SK-N-SH (cell line): Measurements from ENCODE around the gene CELF2. TPM values are rescaled to one million over a fixed set of nuclear protein-coding genes. Genes with fewer than 3 reads are reported as not detected.

Experiments used
- CTCF ChIA-PET: fragments of 300-600, 350-600 bp; formaldehyde crosslinking; extraction: SDS; loops from one replicate; lab custom pipeline; 2021; lab: Yijun Ruan, JAX
- POLR2A ChIA-PET: fragments of 350-600 bp; sonication (Branson Sonifier 250); formaldehyde crosslinking; extraction: SDS; loops from one replicate; lab custom pipeline; 2020; ENCODE audit warnings: antibody characterized with exemption, inconsistent platforms; lab: Yijun Ruan, JAX
- DNase-seq: peaks from one replicate; pipeline ENCODE4 v3.0.0; 2012
- H2AFZ ChIP-seq: fragments of 200-600 bp; sonication (generic); 2 replicates; pipeline ENCODE4 v1.8.1; 2016; ENCODE audit warnings: antibody characterized with exemption, mild to moderate bottlenecking, low read depth
- H3F3A ChIP-seq: fragments of 200-600 bp; sonication (generic); replicated peaks from 2 replicates; pipeline ENCODE3; 2016; ENCODE audit warnings: antibody characterized with exemption, mild to moderate bottlenecking; ENCODE audit not compliant: insufficient read depth
- H3K27ac ChIP-seq, 2 experiments: fragments of 200-500 bp in 1 of 2; fragments of 200-600 bp in 1 of 2; sonication (Bioruptor generic) in 1 of 2; sonication (generic), shearing (Covaris generic) in 1 of 2; 2 replicates each; pipeline versions ENCODE4 v1.5.1 to v1.6.1; 2014 to 2016; ENCODE audit warnings: low read depth in 2 of 2, inconsistent platforms in 1 of 2, low read length in 1 of 2, mild to moderate bottlenecking in 1 of 2, mixed read lengths in 1 of 2
- H3K27me3 ChIP-seq: fragments of 200-600 bp; sonication (generic), shearing (Covaris generic); 2 replicates; pipeline ENCODE4 v1.6.1; 2016; ENCODE audit warnings: mixed run types; ENCODE audit not compliant: insufficient read depth
- H3K36me3 ChIP-seq, 2 experiments: fragments of 200-500 bp in 1 of 2; fragments of 200-600 bp in 1 of 2; sonication (Bioruptor generic) in 1 of 2; sonication (generic) in 1 of 2; replicated peaks in 1 of 2; 2 replicates each; pipeline versions ENCODE3 to v1.5.1; 2014 to 2016; ENCODE audit warnings: low read length in 1 of 2, mild to moderate bottlenecking in 1 of 2; ENCODE audit not compliant: insufficient read depth in 2 of 2, control insufficient read depth in 1 of 2
- H3K4me1 ChIP-seq, 2 experiments: fragments of 200-500 bp in 1 of 2; fragments of 200-600 bp in 1 of 2; sonication (Bioruptor generic) in 1 of 2; sonication (generic), shearing (Covaris generic) in 1 of 2; 2 replicates each; pipeline versions ENCODE4 v1.5.1 to v1.6.1; 2014 to 2016; ENCODE audit warnings: low read depth in 1 of 2, low read length in 1 of 2, mixed run types in 1 of 2; ENCODE audit not compliant: insufficient read depth in 2 of 2, control insufficient read depth in 1 of 2
- H3K4me2 ChIP-seq: fragments of 200-600 bp; sonication (generic), shearing (Covaris generic); 2 replicates; pipeline ENCODE4 v1.6.1; 2017; ENCODE audit warnings: mixed run types
- H3K4me3 ChIP-seq, 2 experiments: fragments of 200-500 bp in 1 of 2; fragments of 200-600 bp in 1 of 2; sonication (Bioruptor generic) in 1 of 2; sonication (generic), shearing (Covaris generic) in 1 of 2; 2 replicates each; pipeline versions ENCODE4 v1.5.1 to v1.8.1; 2014 to 2016; ENCODE audit warnings: low read depth in 2 of 2, inconsistent platforms in 1 of 2, low read length in 1 of 2, mild to moderate bottlenecking in 1 of 2, mixed read lengths in 1 of 2, moderate library complexity in 1 of 2
- H3K79me2 ChIP-seq: fragments of 200-600 bp; sonication (generic); 2 replicates; pipeline ENCODE4 v1.8.1; 2017; ENCODE audit warnings: mild to moderate bottlenecking; ENCODE audit not compliant: insufficient read depth
- H3K9ac ChIP-seq: fragments of 200-600 bp; sonication (generic); 2 replicates; pipeline ENCODE4 v1.6.1; 2017; ENCODE audit warnings: mixed run types
- H3K9me2 ChIP-seq: fragments of 200-600 bp; sonication (generic); 2 replicates; pipeline ENCODE4 v1.6.1; 2017; ENCODE audit warnings: mixed run types
- H3K9me3 ChIP-seq: fragments of 200-600 bp; sonication (generic); 2 replicates; pipeline ENCODE4 v1.6.1; 2017; ENCODE audit warnings: mixed run types, mild to moderate bottlenecking, moderate library complexity
- H4K20me1 ChIP-seq: fragments of 200-600 bp; sonication (generic); 2 replicates; pipeline ENCODE4 v1.6.1; 2017; ENCODE audit warnings: mild to moderate bottlenecking, mixed run types; ENCODE audit not compliant: insufficient read depth
- CHD2 ChIP-seq: fragments of 150-350 bp; IDR thresholded peaks from 2 replicates; pipeline ENCODE4 v1.6.1; 2018; ENCODE audit warnings: low read length; ENCODE audit not compliant: partially characterized antibody
- ELF1 ChIP-seq: IDR thresholded peaks from 2 replicates; pipeline ENCODE4 v1.4.0; 2012
- EP300 ChIP-seq, 2 experiments: IDR thresholded peaks; 2 replicates each; pipeline versions ENCODE4 v1.4.0 to v1.6.1; 2012; ENCODE audit warnings: borderline replicate concordance in 1 of 2, low read depth in 1 of 2, low read length in 1 of 2
- FOSL2 ChIP-seq: IDR thresholded peaks from 2 replicates; pipeline ENCODE4 v1.4.0; 2012; ENCODE audit warnings: low read depth, mild to moderate bottlenecking, moderate library complexity, borderline replicate concordance
- FOXJ3 ChIP-seq: sonication (generic); formaldehyde crosslinking; IDR thresholded peaks from 2 replicates; pipeline ENCODE4 v1.5.1; 2020; ENCODE audit warnings: mild to moderate bottlenecking, missing genetic modification reagents
- GABPA ChIP-seq: IDR thresholded peaks from 2 replicates; pipeline ENCODE4 v1.4.0; 2012; ENCODE audit warnings: low read depth, mild to moderate bottlenecking
- IRF3 ChIP-seq: fragments of 150-350 bp; IDR thresholded peaks from 2 replicates; pipeline ENCODE4 v1.6.1; 2016; ENCODE audit warnings: mild to moderate bottlenecking, low read depth, low read length
- JUND ChIP-seq: IDR thresholded peaks from 2 replicates; pipeline ENCODE4 v1.4.0; 2012
- MEF2A ChIP-seq: IDR thresholded peaks from 2 replicates; pipeline ENCODE4 v1.4.0; 2012; ENCODE audit warnings: low read depth, borderline replicate concordance
- MXI1 ChIP-seq: IDR thresholded peaks from 2 replicates; pipeline ENCODE4 v1.6.1; 2012; ENCODE audit warnings: mild to moderate bottlenecking, low read depth, low read length, improper control_type of control experiment
- NFIC ChIP-seq: IDR thresholded peaks from 2 replicates; pipeline ENCODE4 v1.4.0; 2012; ENCODE audit warnings: borderline replicate concordance
- NRF1 ChIP-seq: IDR thresholded peaks from 2 replicates; pipeline ENCODE4 v1.6.1; 2012; ENCODE audit warnings: low read depth, mild to moderate bottlenecking, low read length
- RFX5 ChIP-seq: IDR thresholded peaks from 2 replicates; pipeline ENCODE4 v1.6.1; 2012; ENCODE audit warnings: mild to moderate bottlenecking, improper control_type of control experiment, low read length
- RXRA ChIP-seq: IDR thresholded peaks from 2 replicates; pipeline ENCODE4 v1.4.0; 2012; ENCODE audit warnings: low read depth, mild to moderate bottlenecking, borderline replicate concordance
- SIN3A ChIP-seq: IDR thresholded peaks from 2 replicates; pipeline ENCODE4 v1.6.1; 2012; ENCODE audit warnings: low read depth, mild to moderate bottlenecking, low read length, moderate library complexity, borderline replicate concordance
- TCF12 ChIP-seq: IDR thresholded peaks from 2 replicates; pipeline ENCODE4 v1.4.0; 2012
- USF1 ChIP-seq: IDR thresholded peaks from 2 replicates; pipeline ENCODE4 v1.4.0; 2012; ENCODE audit warnings: low read depth, borderline replicate concordance
- USF2 ChIP-seq: fragments of 150-350 bp; IDR thresholded peaks from 2 replicates; pipeline ENCODE4 v1.6.1; 2017; ENCODE audit warnings: antibody characterized with exemption, low read length, low read depth, borderline replicate concordance
- WGBS: methylation state at CpG from one replicate; pipeline ENCODE4 v1.1.6; 2017; ENCODE audit warnings: low lambda C conversion rate; 5-methylcytosine and 5-hydroxymethylcytosine counted together
- polyA plus RNA-seq, 3 experiments: library from polyadenylated mRNA; depleted of rRNA; stranded (reverse); fragments of >200 nt; gene quantifications; 2 replicates each; pipeline ENCODE4 v1.2.3, GENCODE V29; 2012

The CELF2 gene
- polyA plus RNA-seq, 1 of the 3 experiments (the other 2 are of a cell fraction): 0.03 TPM

- TF ChIP-seq MXI1 (no peak), NRF1 (no peak), RXRA (no peak), IRF3 (no peak), CHD2 (no peak), SIN3A (no peak), ELF1 (no peak), NFIC (no peak), MEF2A (no peak), GABPA (no peak), RFX5 (no peak), FOSL2 (no peak)
Observed at GRCh38 chr10:11237571-11237970, 219.9 kb downstream of the CELF2 start (continued).

GRCh38 chr10:11238893-11239292 is 221.2 kb downstream of the CELF2 start:
- H3F3A ChIP-seq: no peaks in the 10 kb centered on the region
- no peaks in the 10 kb centered on the region for H3K79me2 ChIP-seq
- no peaks in the 10 kb centered on the region for H3K36me3 ChIP-seq
- H3K27ac ChIP-seq: no peak overlapping the region
- H3K4me3 ChIP-seq: no peak overlapping the region
- CTCF ChIA-PET: interaction anchor here (0.9 kb wide), 1 partner anchor 1185 kb away, joined by 3 read pairs; no protein-coding TSS in a partner anchor
- H3K4me2 ChIP-seq: no peak overlapping the region
- no peak overlapping the region for H2AFZ ChIP-seq
- TF ChIP-seq USF1 (no peak), USF2 (no peak), TCF12 (no peak), FOXJ3 (no peak), EP300 (IDR thresholded peaks at IDR 0.05; ENCODE audit: borderline replicate concordance in 1 of 2, low read depth in 1 of 2, low read length in 1 of 2) (no peak), RXRA (no peak), JUND (no peak), ELF1 (no peak)
- TF ChIP-seq, all 33 proteins: peak for 0
- H4K20me1 ChIP-seq: no peaks in the 10 kb centered on the region
- DNase-seq: no peak
- H3K9me2 ChIP-seq: no peaks in the 10 kb centered on the region
- H3K27me3 ChIP-seq: no peaks in the 10 kb centered on the region
- no peaks in the 10 kb centered on the region for H3K4me1 ChIP-seq
- 14% methylated on average over 4 of the region's 4 CpGs for WGBS
- H3K9me3 ChIP-seq: no peaks in the 10 kb centered on the region
- H3K9ac ChIP-seq: no peak overlapping the region
- POLR2A ChIA-PET: no interaction called here
